ENCODE measurements around the gene CEACAM4. TPM values are rescaled to one million over a fixed set of nuclear protein-coding genes. Genes with fewer than 3 reads are reported as not detected.

The CEACAM4 gene
- total and polyA plus RNA-seq, 4 donors: 2.1 to 30.0 (median 10.2) TPM

DNA sequence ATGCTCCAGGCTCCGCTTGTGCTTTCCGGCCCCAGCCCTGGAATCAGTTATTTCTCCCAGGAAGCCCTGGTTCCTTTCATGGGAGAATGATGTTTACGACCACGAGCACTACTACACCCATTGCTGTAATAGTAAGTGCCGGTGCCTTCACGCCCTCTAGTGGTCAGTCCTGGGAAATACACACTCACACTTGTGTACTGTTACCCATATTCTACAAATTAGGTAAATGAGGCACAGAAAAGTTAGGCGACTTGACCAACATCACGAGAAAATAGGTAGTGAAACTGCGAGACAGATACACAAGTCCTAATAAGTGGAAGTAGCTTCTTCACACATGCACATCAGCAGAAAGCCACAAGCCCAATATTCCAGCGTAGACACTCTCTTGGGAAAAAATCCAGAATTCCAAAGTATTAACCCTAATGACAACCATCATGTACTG lies 29.3 kb downstream of the CEACAM4 start:
- Histone ChIP-seq H3K4me1 (ENCODE audit: control insufficient read depth in 5 of 5, insufficient read depth in 5 of 5, low read length in 5 of 5) (no peaks in the 10 kb centered on the region), H3K9me3 (ENCODE audit: control insufficient read depth in 4 of 4, insufficient read depth in 3 of 4, low read length in 3 of 4) (no peaks in the 10 kb centered on the region), H3K27ac (ENCODE audit: low read depth in 1 of 2, low read length in 1 of 2) (no peak overlapping the region), H3K9ac (ENCODE audit: insufficient read depth in 1 of 2, low read length in 2 of 2) (no peak overlapping the region), H3K36me3 (ENCODE audit: control insufficient read depth in 4 of 4, insufficient read depth in 4 of 4, low read length in 4 of 4) (no peaks in the 10 kb centered on the region), H3K27me3 (ENCODE audit: control insufficient read depth in 3 of 3, insufficient read depth in 3 of 3, low read length in 2 of 3) (peaks cover 0 to 8% (median 3%) of the 10 kb centered on the region in 3 donors), H3K4me3 (no peak overlapping the region)
- WGBS, 2 donors: 9 to 10% methylated on average over 10 of the region's 10 CpGs
- peak; percentile 88 for TF ChIP-seq CTCF (IDR thresholded peaks at IDR 0.05; ENCODE audit: control extremely low read depth, extremely low read depth)
- peak; percentile 61 for ATAC-seq (ENCODE audit: insufficient read depth, low FRiP score)
- DNase-seq: peak; percentile 49 to 67 (median 62)

DNA sequence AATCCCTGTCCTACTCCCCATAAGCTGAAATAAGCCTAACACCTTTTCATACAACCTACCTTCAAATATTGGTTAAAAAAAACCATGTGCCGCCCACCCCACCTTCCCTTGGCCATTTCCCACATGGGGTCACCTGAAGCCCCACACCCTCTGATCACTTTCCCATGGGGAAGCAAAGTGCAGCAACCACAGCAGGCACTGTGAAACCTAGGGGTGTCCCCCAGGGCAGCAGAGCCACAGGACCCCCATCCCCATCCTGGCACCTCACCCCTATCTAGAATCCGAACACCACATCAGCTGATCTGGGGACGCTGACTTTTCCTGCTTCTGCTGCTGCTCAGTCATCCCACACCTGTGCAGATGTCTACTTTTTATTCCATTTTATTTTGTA lies 31.0 kb downstream of the CEACAM4 start:
- no peak for ATAC-seq (ENCODE audit: insufficient read depth, low FRiP score)
- H3K4me1 ChIP-seq (ENCODE audit: control insufficient read depth in 5 of 5, insufficient read depth in 5 of 5, low read length in 5 of 5): no peaks in the 10 kb centered on the region
- DNase-seq: no peak
- WGBS, 2 donors: 40 to 58% methylated on average over 3 of the region's 3 CpGs
- H3K27ac ChIP-seq (ENCODE audit: low read depth in 1 of 2, low read length in 1 of 2): no peak overlapping the region
- no peaks in the 10 kb centered on the region for H3K36me3 ChIP-seq (ENCODE audit: control insufficient read depth in 4 of 4, insufficient read depth in 4 of 4, low read length in 4 of 4)
- H3K4me3 ChIP-seq: no peak overlapping the region
- no peak overlapping the region for H3K9ac ChIP-seq (ENCODE audit: insufficient read depth in 1 of 2, low read length in 2 of 2)
- no peak for TF ChIP-seq CTCF (IDR thresholded peaks at IDR 0.05; ENCODE audit: control extremely low read depth, extremely low read depth)
- peaks cover 0 to 8% (median 5%) of the 10 kb centered on the region in 3 donors for H3K27me3 ChIP-seq (ENCODE audit: control insufficient read depth in 3 of 3, insufficient read depth in 3 of 3, low read length in 2 of 3)
- H3K9me3 ChIP-seq (ENCODE audit: control insufficient read depth in 4 of 4, insufficient read depth in 3 of 4, low read length in 3 of 4): no peaks in the 10 kb centered on the region

DNA sequence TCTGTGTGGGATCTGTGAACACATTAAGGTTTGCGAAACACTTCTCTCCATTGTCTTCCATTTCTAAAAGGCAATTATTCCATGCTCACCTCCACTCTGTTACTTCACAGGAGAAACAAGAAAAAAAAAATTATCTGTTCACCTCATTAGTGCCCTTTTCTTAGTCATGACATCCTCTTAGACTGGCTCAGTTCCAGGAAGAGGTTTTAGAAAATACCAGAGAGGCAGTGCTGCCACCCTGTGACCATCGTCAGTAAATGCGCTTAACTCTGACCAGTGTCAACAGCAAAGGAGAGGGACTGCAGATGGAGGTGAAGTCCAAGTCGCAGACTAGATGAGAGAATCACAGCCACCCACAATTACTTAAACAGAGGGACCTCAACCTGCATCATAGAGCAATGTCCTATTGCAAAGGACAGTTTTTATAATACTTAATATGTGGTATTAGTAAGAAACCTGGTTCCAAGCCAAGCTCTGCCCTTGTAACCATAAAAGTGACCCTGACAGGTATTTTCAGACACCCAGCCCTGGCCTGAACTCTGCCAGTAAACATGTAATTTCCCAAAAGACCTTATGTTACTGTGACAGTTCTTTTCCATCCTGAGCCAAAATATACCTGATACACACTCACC lies 31.5 kb downstream of the CEACAM4 start:
- peak; percentile 84 for ATAC-seq (ENCODE audit: insufficient read depth, low FRiP score)
- Histone ChIP-seq H3K36me3 (ENCODE audit: control insufficient read depth in 4 of 4, insufficient read depth in 4 of 4, low read length in 4 of 4) (no peaks in the 10 kb centered on the region), H3K9me3 (ENCODE audit: control insufficient read depth in 4 of 4, insufficient read depth in 3 of 4, low read length in 3 of 4) (no peaks in the 10 kb centered on the region), H3K4me1 (ENCODE audit: control insufficient read depth in 5 of 5, insufficient read depth in 5 of 5, low read length in 5 of 5) (no peaks in the 10 kb centered on the region), H3K4me3 (no peak overlapping the region), H3K9ac (ENCODE audit: insufficient read depth in 1 of 2, low read length in 2 of 2) (no peak overlapping the region), H3K27me3 (ENCODE audit: control insufficient read depth in 3 of 3, insufficient read depth in 3 of 3, low read length in 2 of 3) (peaks cover 0 to 8% (median 5%) of the 10 kb centered on the region in 3 donors), H3K27ac (ENCODE audit: low read depth in 1 of 2, low read length in 1 of 2) (no peak overlapping the region)
- 26 to 31% methylated on average over 4 of the region's 4 CpGs for WGBS, 2 donors
- peak; percentile 68 for TF ChIP-seq CTCF (IDR thresholded peaks at IDR 0.05; ENCODE audit: control extremely low read depth, extremely low read depth)
- peak; percentile 46 to 71 (median 58) for DNase-seq

Measured in lung (tissue), 12 donors.